ENCODE results near the gene DICER1.
"Not testable (repeated sequence)": the region's sequence is repeated elsewhere in the genome, so short reads cannot be mapped to it uniquely, and the experiment has no call there.

DICER1 gene

GRCh38 chr14:95157327-95158189 is at the start of gene DICER1:
Gene DICER1 (minus strand): TSS chr14:95157529. CDS start chr14:95133458, 24,071 bp downstream.
- in situ Hi-C loops (cut with HindIII; ENCODE audit: low sequenced_read_pairs) = no loop called here

GRCh38 chr14:95206534-95206933 is 49.2 kb upstream of the DICER1 start:
- in situ Hi-C loops (cut with HindIII; ENCODE audit: low sequenced_read_pairs) = no loop called here

GRCh38 chr14:95204705-95205104 is 47.4 kb upstream of the DICER1 start:
- in situ Hi-C loops (cut with HindIII; ENCODE audit: low sequenced_read_pairs) = no loop called here

DNA sequence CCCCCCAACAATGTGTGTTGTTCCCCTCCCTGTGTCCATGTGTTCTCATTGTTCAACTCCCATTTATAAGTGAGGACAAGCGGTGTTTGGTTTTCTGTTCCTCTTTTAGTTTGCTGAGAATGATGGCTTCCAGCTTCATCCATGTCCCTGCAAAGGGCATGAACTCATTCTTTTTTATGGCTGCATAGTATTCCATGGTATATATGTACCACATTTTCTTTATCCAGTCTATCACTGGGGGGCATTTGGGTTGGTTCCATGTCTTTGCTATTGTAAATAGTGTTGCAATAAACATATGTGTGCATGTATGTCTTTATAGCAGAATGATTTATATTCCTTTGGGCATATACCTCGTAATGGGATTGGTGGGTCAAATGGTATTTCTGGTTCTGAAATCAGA is 44.4 kb upstream of the DICER1 start:
- in situ Hi-C loops (cut with HindIII; ENCODE audit: low sequenced_read_pairs) = not testable (repeated sequence)

DNA sequence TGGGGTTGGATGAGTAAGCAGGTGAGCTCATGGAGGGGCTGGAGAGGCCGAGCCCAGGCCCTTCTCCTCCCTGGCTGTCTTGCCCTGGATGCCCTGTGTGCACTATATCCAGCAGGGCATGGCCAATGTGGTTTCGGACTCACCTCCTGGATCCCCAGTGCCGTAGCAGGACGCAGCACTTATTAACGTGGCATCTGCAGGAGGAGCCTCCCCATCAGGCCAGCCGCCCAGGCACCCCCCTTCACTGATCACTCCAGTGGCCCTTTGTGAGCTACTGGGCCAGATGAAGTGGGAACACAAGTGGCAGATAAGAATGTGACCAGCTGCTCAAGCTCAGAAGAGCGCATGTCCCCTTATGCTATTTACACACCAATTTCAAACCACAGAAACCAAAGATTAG is 43.1 kb upstream of the DICER1 start:
- in situ Hi-C loops (cut with HindIII; ENCODE audit: low sequenced_read_pairs) = no loop called here

- in situ Hi-C loops (cut with HindIII; ENCODE audit: low sequenced_read_pairs) = no loop called here
Measured at GRCh38 chr14:95199298-95199983, 42.1 kb upstream of the DICER1 start.

DNA sequence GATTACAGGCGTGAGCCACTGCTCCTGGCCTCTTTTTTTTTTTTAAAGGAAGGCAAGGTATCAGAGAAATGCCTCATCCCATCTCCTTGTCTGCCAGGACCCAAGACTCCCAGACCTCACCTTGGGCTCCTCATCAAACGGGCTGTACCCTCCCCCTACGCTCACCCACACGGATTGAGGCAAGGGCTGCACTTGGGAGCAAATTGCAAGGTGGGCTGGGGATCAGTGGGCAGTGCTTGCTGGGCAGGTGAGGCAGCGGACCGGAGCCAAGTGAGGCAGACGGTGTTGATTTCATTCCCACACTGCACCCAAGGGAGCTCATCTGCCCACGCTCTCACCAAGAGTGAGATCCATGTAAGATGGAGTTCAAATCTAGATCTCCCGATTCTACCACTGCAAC is 41.0 kb upstream of the DICER1 start:
- in situ Hi-C loops (cut with HindIII; ENCODE audit: low sequenced_read_pairs) = no loop called here

DNA sequence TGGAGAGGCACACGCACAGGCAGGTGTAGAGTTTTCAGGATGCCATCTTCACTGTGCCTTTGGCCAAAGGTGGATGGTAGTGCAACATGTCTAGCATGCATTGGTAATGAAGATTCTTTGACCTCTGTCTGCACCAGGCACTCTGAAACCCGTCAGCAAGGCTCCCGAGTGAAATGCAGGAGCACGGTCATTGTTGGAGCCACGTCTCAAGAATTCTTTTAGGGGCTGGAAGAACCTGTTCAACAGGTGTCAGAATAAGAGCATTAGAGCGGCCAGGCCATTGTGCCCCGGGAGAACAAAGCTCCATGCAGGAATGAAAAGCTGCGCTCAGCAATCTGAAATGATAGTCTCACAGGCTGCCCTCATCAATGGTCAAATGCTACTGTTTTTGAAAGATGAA is 40.2 kb upstream of the DICER1 start:
- in situ Hi-C loops (cut with HindIII; ENCODE audit: low sequenced_read_pairs) = no loop called here

GRCh38 chr14:95196826-95197545 is 39.7 kb upstream of the DICER1 start:
- in situ Hi-C loops (cut with HindIII; ENCODE audit: low sequenced_read_pairs) = no loop called here

DNA sequence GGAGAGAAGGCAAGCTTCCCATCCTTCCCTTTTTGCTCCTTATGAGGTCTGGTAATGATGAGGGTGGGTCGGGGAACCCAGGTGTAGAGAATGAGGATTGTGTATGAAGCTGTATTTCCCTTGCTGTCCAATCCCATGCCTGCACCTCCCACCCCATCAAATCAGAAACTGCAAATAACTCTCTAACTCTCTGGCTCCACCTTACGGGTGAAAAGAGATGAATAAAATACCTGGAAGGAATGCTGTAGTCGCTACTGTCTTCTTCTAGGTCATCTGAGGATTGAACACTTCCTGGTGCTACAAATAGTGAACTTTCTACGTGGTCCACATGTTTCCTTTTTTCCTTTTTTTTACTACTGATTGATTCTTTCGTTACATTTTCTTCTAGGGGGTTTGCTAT is 38.9 kb upstream of the DICER1 start:
- in situ Hi-C loops (cut with HindIII; ENCODE audit: low sequenced_read_pairs) = no loop called here

- in situ Hi-C loops (cut with HindIII; ENCODE audit: low sequenced_read_pairs) = no loop called here
Measured at GRCh38 chr14:95195031-95195430, 37.7 kb upstream of the DICER1 start.

DNA sequence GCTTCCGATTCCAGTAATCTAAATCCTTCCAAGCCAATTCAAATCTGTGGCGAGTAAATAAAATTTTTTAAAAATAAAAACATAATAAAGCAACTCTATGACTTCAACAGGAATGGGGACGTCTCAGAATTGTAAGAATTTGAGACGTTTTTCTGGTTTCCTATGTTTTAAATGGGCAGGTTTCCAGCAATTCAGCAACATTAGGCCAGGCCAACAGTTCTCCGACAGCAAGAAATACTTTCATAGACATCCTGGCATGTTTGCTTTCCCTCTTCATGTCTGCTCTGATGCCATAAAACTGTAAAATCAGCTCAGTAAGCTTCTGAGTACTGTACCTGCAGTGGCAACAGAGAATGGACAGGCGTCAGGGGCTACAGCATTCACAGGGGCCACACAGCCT is 35.8 kb upstream of the DICER1 start:
- in situ Hi-C loops (cut with HindIII; ENCODE audit: low sequenced_read_pairs) = no loop called here

GRCh38 chr14:95192311-95192710 is 35.0 kb upstream of the DICER1 start:
- in situ Hi-C loops (cut with HindIII; ENCODE audit: low sequenced_read_pairs) = no loop called here

DNA sequence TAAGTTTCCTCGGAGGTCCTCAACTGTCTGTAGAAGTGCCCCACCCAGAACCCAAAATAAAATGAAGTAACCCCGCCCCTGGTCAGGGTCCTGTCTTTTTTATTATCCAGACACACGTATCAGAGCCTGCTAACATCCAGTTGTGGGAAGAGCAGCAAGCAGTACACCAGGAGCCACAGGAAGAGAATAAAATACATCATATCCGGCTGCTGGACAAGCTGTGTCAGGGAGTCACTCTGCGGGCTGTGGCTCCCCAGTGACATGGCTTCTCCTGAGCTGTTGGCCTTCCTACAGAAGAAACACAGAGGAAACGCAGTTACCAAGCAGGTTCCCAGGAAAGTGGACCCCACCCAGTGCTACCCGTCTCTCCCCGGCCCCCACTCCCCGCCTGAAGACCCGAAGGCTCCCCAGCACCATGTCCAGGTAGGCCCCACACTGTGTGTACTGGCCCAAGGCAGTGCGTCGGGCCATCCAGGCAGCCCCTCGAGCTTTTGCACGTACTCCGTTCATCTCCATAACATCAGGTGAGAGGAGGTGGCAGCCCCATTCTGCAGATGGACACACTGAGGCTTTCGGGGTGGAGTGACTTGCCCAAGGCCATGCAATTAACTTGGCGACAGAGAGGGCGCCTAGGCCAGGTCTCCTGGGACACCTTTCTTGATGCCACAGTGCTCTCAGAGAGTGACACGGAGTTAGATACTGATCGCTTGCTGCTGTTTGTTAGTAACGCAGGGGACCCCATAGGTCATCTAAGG is 34.3 kb upstream of the DICER1 start:
- in situ Hi-C loops (cut with HindIII; ENCODE audit: low sequenced_read_pairs) = no loop called here

- in situ Hi-C loops (cut with HindIII; ENCODE audit: low sequenced_read_pairs) = no loop called here
Measured at GRCh38 chr14:95190857-95191256, 33.5 kb upstream of the DICER1 start.

GRCh38 chr14:95190346-95190840 is 33.1 kb upstream of the DICER1 start:
- in situ Hi-C loops (cut with HindIII; ENCODE audit: low sequenced_read_pairs) = no loop called here

GRCh38 chr14:95189367-95190132 is 32.2 kb upstream of the DICER1 start:
- in situ Hi-C loops (cut with HindIII; ENCODE audit: low sequenced_read_pairs) = no loop called here

DNA sequence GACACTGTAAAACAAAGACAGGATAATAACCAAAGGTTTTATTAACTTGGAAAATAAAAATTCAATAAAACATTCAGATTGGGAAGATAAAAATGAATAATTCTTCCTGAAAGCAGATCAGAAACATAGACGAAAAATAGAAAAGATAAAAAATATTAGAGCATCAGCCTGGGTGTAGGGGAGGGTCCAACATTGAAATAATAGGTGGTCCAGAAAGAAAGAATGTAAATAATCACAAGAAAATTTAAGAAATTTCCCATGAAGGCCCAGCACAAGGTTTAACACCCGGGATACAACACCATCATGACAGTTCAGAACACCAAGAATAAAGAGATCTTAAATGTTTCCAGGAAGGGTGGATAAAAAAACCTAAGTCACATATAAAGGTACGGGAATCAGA is 31.1 kb upstream of the DICER1 start:
- in situ Hi-C loops (cut with HindIII; ENCODE audit: low sequenced_read_pairs) = no loop called here

DNA sequence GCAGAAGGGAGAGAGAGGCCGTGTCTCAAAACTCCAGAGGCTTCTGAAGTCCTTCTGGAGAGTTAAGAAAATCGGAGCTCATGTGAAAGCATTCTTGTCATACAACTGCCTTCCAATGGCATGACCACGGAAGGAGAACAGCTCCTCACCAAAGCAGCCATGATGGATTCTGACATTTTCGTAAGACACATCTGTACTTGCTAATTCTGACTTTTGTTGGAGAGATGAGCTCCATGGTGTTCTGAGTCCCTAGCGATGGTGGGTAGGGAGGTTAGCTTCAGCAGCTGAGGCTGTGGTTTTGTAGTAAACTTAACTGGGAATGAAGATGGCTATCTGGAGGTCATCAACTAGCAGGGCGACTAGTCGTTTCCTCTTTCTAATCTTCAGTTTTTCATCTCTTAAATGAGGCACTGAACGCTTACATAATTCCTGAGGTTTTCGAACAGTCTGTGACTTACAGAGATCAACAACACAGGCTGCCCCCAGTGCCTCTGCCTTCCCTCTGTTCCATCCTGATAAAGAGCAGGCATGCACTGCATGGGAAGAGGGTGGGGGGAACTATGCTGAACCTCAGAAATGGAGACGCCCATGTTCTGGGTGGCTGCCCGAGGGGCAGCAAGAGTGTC is 28.6 kb upstream of the DICER1 start:
- in situ Hi-C loops (cut with HindIII; ENCODE audit: low sequenced_read_pairs) = no loop called here

All from endothelial cell of hepatic sinusoid (primary cell).